GM11168 (cell line): Measurements from ENCODE around the gene FRMD3.

Source experiments
- in situ Hi-C: fragments of 300-500 bp; cut with MboI; formaldehyde crosslinking; loops from one replicate; pipeline ENCODE4 v1.12.0; 2022; ENCODE audit warnings: low sequenced_read_pairs; ENCODE audit not compliant: unreplicated experiment

Gene FRMD3

GRCh38 chr9:83208065-83208850 lies 329.9 kb downstream of the FRMD3 start:
- in situ Hi-C loops: no loop called here

DNA sequence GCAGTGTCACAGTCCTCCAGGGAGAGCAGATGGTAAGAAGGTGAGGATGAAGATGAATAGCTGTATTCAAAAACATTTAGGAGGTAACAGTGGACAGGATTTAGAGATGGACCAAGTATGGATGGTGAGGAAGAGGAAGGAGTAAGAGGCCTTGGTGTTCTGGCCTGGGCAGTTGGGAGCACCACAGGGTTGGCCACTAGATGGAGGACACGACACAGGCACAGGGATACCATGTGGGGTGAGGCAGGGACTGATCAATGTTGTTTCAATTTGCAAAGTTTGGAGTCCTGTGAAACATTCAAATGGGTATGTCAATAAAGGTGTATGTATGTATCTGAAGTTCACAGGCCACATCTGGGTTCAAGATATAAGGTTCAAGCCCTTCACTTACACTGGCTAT lies 334.2 kb downstream of the FRMD3 start:
- in situ Hi-C loops: no loop called here

- in situ Hi-C loops: no loop called here
Observed at GRCh38 chr9:83200531-83200930, 337.7 kb downstream of the FRMD3 start.

DNA sequence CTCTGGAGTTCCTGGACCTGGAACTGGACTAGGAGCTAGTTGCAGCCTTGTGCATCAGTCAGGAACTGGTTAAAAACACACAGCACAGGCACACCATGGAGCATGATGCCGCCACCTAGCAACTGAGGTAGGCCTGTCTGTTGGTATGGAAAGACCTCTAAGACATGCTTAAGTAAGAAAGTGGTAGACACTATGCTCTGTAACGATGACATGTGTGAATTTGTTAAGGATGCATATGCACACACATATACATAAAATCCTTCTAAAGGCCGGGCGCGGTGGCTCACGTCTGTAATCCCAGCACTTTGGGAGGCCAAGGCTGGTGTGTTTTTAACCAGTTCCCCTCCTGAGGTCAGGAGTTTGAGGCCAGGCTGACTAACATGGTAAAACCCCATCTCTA lies 338.4 kb downstream of the FRMD3 start:
- in situ Hi-C loops: no loop called here

DNA sequence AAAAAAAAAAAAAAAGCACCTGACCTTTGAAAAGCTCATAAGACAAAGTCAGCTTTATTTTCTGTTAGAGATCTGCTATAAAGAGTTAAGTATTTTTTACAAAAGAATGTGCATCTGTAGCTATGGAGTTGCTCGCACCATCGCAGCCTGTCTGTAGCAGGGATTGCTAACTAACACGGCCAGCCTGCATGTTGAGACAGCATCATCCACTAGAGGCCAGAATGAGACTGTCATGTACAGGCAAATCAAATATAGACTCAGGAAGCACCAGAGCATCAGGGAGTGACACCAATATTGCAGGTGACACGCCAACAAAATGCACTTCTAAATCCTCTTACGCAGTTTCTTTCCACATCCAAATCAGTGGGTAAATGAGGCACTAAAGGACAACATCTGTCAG lies 339.0 kb downstream of the FRMD3 start:
- in situ Hi-C loops: no loop called here

DNA sequence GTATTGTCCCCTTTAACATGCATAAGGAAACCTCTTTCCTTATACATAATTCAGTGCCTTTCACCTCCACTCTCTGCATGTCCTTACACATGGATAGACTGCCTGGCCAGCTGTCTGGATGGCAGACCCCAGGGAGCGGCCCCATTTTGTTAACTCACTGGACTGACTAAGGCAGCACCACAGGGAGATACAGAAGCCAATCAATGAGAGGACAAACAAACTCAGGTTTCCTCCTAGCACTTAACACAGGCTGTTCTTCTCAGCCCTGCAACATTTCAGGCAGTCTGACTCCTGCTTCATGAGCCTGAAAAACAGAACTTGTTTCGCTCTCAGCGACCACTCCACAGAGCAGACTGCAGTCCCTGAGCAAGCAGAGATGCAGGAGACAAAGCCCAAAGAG lies 339.8 kb downstream of the FRMD3 start:
- in situ Hi-C loops: no loop called here

DNA sequence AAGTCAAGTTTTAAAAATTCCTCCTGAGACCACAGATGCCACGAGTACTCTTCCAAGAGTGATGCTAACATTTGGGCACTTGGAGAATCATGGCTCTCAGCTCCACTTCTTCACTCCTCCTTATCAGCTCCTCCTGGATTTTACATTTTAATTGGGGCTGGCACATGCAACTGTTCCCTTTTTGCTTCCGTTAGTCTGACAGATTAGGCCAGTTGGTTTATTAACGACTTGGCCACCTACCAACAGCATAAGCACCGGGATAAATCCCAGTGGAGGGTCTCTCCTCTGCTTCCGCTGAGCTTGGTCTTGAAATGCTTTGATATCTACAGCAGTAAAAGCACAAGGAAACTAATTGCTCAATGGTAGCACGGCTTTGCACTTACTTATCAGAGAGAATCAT lies 340.6 kb downstream of the FRMD3 start:
- in situ Hi-C loops: no loop called here

DNA sequence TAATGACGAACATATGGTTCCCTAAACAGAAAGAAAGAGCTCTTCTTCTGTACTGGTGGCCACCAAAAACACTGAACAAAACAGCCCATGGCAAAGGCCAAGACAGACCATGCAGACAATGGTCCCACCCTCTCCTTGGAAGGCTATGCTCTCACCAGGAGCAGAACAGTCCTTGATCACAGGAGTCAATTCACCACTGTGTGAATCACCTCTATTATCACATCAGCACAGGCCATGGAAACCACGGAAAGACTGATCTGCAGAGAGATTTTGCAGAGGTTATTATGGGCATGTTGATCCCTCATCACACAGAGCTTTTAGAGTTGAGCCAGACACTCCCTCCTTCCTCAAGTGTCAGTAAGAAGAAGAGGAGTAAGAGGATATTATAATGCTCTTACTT lies 341.3 kb downstream of the FRMD3 start:
- in situ Hi-C loops: no loop called here
